K562 (cell line): ENCODE results near the gene SEC22A. TPM values are rescaled to one million over a fixed set of nuclear protein-coding genes. Genes with fewer than 3 reads are reported as not detected.

Source experiments
- ARID2 ChIP-seq: fragments of 450-650 bp; IDR thresholded peaks from 2 replicates; pipeline ENCODE4 v1.6.1; 2017; ENCODE audit warnings: antibody characterized with exemption, mild to moderate bottlenecking
- ATF3 ChIP-seq, 2 experiments: fragments of 450-650 bp in 1 of 2; sonication (generic) in 1 of 2; formaldehyde crosslinking in 1 of 2; IDR thresholded peaks in 1 of 2; conservative IDR thresholded peaks in 1 of 2; 2 replicates each; pipeline versions ENCODE4 v1.6.1 to v1.8.1; 2016 to 2023; ENCODE audit warnings: mild to moderate bottlenecking in 2 of 2, moderate library complexity in 2 of 2, inconsistent platforms in 1 of 2, missing genetic modification reagents in 1 of 2
- CHD1 ChIP-seq: fragments of 200-600 bp; sonication (generic); IDR thresholded peaks from one replicate; pipeline ENCODE4 v1.6.1; 2012; ENCODE audit warnings: mild to moderate bottlenecking, moderate library complexity, low read length, inconsistent platforms
- FOXJ3 ChIP-seq: sonication (generic); formaldehyde crosslinking; IDR thresholded peaks from 2 replicates; pipeline ENCODE4 v1.4.0; 2020; ENCODE audit warnings: mild to moderate bottlenecking, missing genetic modification reagents
- HSF4 ChIP-seq: fragments of 250-450 bp; sonication (Bioruptor Pico); IDR thresholded peaks from 2 replicates; pipeline ENCODE4 v2.1.2; 2022; ENCODE audit warnings: mild to moderate bottlenecking, moderate library complexity, borderline replicate concordance
- KDM4B ChIP-seq, 2 experiments: fragments of 450-650 bp in 1 of 2; sonication (generic) in 1 of 2; IDR thresholded peaks; 2 replicates each; pipeline ENCODE4 v1.6.1; 2016 to 2017; ENCODE audit warnings: borderline replicate concordance in 2 of 2, antibody characterized with exemption in 1 of 2, low read depth in 1 of 2, mild to moderate bottlenecking in 1 of 2
- LCOR ChIP-seq: sonication (generic); formaldehyde crosslinking; IDR thresholded peaks from 2 replicates; pipeline ENCODE4 v1.8.0; 2022; ENCODE audit warnings: mild to moderate bottlenecking, missing genetic modification reagents
- NR4A1 ChIP-seq, 2 experiments: fragments of 250-450 bp in 1 of 2; fragments of 450-650 bp in 1 of 2; sonication (Bioruptor Pico) in 1 of 2; IDR thresholded peaks; 2 replicates each; pipeline versions ENCODE4 v1.4.0 to v1.6.1; 2016 to 2020; ENCODE audit warnings: mild to moderate bottlenecking in 2 of 2, missing compliant biosample characterization in 1 of 2, missing genetic modification characterization in 1 of 2, moderate library complexity in 1 of 2
- TGIF2 ChIP-seq: sonication (generic); formaldehyde crosslinking; IDR thresholded peaks from 2 replicates; pipeline ENCODE4 v1.8.1; 2022; ENCODE audit warnings: mild to moderate bottlenecking, missing genetic modification reagents, moderate library complexity
- ZC3H4 ChIP-seq: sonication (generic); formaldehyde crosslinking; IDR thresholded peaks from 2 replicates; pipeline ENCODE4 v1.9.0; 2021; ENCODE audit warnings: missing genetic modification reagents, borderline replicate concordance
- ZNF224 ChIP-seq: sonication (generic); formaldehyde crosslinking; IDR thresholded peaks from 2 replicates; pipeline ENCODE4 v1.8.0; 2022; ENCODE audit warnings: mild to moderate bottlenecking, missing genetic modification reagents
- ZNF23 ChIP-seq: fragments of 250-450 bp; sonication (Bioruptor Pico); IDR thresholded peaks from 2 replicates; pipeline ENCODE4 v1.4.0; 2020; ENCODE audit warnings: mild to moderate bottlenecking
- ZNF551 ChIP-seq: fragments of 250-450 bp; sonication (Bioruptor Pico); IDR thresholded peaks from 2 replicates; pipeline ENCODE4 v1.5.0; 2021; ENCODE audit warnings: mild to moderate bottlenecking, moderate library complexity
- polyA plus RNA-seq, 8 experiments: library from polyadenylated mRNA; depleted of rRNA in 4 of 8; stranded (reverse) in 5 of 8; unstranded in 3 of 8; fragments of >200 nt; fragmentation: Nextera tagmentation in 2 of 8; fragmentation: Illumina TruSeq in 1 of 8; extraction: Ambion mirVana in 2 of 8; extraction: Trizol in 1 of 8; gene quantifications; 2 replicates each; pipeline versions ENCODE4 v1.2.1 to v1.2.3, GENCODE V29; 2011 to 2014; ENCODE audit warnings: inconsistent platforms in 1 of 8, missing spikeins in 1 of 8
- total RNA-seq, 7 experiments: library from RNA; depleted of rRNA in 6 of 7; stranded (reverse); fragments of >200 nt in 6 of 7; fragmentation: Illumina TruSeq in 2 of 7; extraction: Trizol in 2 of 7; gene quantifications; 2 replicates each; pipeline versions ENCODE4 v1.2.1 to v1.2.3, GENCODE V29; 2011 to 2021; ENCODE audit warnings: low replicate concordance in 1 of 7
- TF ChIP-seq, protein P1 (sequence below): fragments of 450-650 bp; formaldehyde crosslinking; IDR thresholded peaks from 2 replicates; pipeline ENCODE4 v1.4.0; 2020; ENCODE audit warnings: mild to moderate bottlenecking, moderate library complexity
- TF ChIP-seq, protein P2 (sequence below): fragments of 200-800 bp; sonication (Bioruptor generic); IDR thresholded peaks from 2 replicates; pipeline ENCODE4 v1.6.1; 2017; ENCODE audit warnings: missing genetic modification characterization, missing compliant biosample characterization
- TF ChIP-seq, protein P3 (sequence below): sonication (generic); formaldehyde crosslinking; IDR thresholded peaks from 2 replicates; pipeline ENCODE4 v1.8.0; 2022; ENCODE audit warnings: missing genetic modification reagents, mild to moderate bottlenecking, borderline replicate concordance

The SEC22A gene
- total and polyA plus RNA-seq, 9 of the 15 experiments (the other 6 are each of a cell fraction or from before 2014, with no cell fraction given) = 7.9 to 44.5 (median 20.5) TPM

GRCh38 chr3:123159926-123160635 is 41.7 kb upstream of the SEC22A start (continued):
- no peak for TF ChIP-seq ZNF23
- no peak for TF ChIP-seq ZNF224 (CRISPR knock-in tag)
- TF ChIP-seq NR4A1 (CRISPR knock-in tag; IDR thresholded peaks at IDR 0.05) = no peak
- no peak for TF ChIP-seq NR4A1 (tag; IDR thresholded peaks at IDR 0.05)
- TF ChIP-seq KDM4B (IDR thresholded peaks at IDR 0.05; ENCODE audit: borderline replicate concordance in 2 of 2, low read depth in 1 of 2) = no peak
- TF ChIP-seq CHD1 = no peak
- no peak for TF ChIP-seq ZNF551 (CRISPR knock-in tag)
- TF ChIP-seq ARID2 = no peak
- TF ChIP-seq, protein P1, sequence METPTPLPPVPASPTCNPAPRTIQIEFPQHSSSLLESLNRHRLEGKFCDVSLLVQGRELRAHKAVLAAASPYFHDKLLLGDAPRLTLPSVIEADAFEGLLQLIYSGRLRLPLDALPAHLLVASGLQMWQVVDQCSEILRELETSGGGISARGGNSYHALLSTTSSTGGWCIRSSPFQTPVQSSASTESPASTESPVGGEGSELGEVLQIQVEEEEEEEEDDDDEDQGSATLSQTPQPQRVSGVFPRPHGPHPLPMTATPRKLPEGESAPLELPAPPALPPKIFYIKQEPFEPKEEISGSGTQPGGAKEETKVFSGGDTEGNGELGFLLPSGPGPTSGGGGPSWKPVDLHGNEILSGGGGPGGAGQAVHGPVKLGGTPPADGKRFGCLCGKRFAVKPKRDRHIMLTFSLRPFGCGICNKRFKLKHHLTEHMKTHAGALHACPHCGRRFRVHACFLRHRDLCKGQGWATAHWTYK = no peak
- TF ChIP-seq, protein P2, sequence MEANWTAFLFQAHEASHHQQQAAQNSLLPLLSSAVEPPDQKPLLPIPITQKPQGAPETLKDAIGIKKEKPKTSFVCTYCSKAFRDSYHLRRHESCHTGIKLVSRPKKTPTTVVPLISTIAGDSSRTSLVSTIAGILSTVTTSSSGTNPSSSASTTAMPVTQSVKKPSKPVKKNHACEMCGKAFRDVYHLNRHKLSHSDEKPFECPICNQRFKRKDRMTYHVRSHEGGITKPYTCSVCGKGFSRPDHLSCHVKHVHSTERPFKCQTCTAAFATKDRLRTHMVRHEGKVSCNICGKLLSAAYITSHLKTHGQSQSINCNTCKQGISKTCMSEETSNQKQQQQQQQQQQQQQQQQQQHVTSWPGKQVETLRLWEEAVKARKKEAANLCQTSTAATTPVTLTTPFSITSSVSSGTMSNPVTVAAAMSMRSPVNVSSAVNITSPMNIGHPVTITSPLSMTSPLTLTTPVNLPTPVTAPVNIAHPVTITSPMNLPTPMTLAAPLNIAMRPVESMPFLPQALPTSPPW = no peak
- TF ChIP-seq, protein P3, sequence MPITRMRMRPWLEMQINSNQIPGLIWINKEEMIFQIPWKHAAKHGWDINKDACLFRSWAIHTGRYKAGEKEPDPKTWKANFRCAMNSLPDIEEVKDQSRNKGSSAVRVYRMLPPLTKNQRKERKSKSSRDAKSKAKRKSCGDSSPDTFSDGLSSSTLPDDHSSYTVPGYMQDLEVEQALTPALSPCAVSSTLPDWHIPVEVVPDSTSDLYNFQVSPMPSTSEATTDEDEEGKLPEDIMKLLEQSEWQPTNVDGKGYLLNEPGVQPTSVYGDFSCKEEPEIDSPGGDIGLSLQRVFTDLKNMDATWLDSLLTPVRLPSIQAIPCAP = no peak
- TF ChIP-seq TGIF2 (CRISPR knock-in tag) = no peak
- no peak for TF ChIP-seq ZC3H4 (CRISPR knock-in tag)
- TF ChIP-seq HSF4 = no peak
- TF ChIP-seq ATF3 (IDR thresholded peaks at IDR 0.05) = no peak
- no peak for TF ChIP-seq ATF3 (CRISPR knock-in tag; conservative IDR thresholded peaks at IDR 0.05)
- no peak for TF ChIP-seq FOXJ3
- no peak for TF ChIP-seq LCOR
- TF ChIP-seq, all 486 proteins: peak for 0
